Neural progenitor cell (in vitro differentiated cells): ENCODE data around the gene HSD11B2.

Source experiments
- EZH2phosphoT487 ChIP-seq: fragments of 200-600 bp; sonication (generic); IDR thresholded peaks from 2 replicates; pipeline ENCODE4 v1.6.1; 2017; ENCODE audit warnings: antibody characterized with exemption
- TF ChIP-seq, protein P1 (sequence below): fragments of 200-600 bp; sonication (generic); IDR thresholded peaks from 2 replicates; pipeline ENCODE4 v1.5.1; 2017; ENCODE audit warnings: antibody characterized with exemption, mild to moderate bottlenecking

GRCh38 chr16:67460168-67460567 lies 29.2 kb downstream of the HSD11B2 start:
- no peak for TF ChIP-seq EZH2phosphoT487
- TF ChIP-seq, protein P1, sequence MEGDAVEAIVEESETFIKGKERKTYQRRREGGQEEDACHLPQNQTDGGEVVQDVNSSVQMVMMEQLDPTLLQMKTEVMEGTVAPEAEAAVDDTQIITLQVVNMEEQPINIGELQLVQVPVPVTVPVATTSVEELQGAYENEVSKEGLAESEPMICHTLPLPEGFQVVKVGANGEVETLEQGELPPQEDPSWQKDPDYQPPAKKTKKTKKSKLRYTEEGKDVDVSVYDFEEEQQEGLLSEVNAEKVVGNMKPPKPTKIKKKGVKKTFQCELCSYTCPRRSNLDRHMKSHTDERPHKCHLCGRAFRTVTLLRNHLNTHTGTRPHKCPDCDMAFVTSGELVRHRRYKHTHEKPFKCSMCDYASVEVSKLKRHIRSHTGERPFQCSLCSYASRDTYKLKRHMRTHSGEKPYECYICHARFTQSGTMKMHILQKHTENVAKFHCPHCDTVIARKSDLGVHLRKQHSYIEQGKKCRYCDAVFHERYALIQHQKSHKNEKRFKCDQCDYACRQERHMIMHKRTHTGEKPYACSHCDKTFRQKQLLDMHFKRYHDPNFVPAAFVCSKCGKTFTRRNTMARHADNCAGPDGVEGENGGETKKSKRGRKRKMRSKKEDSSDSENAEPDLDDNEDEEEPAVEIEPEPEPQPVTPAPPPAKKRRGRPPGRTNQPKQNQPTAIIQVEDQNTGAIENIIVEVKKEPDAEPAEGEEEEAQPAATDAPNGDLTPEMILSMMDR: no peak
